NB4 (cell line): ENCODE results near the gene EGFLAM.

ENCODE experiments used
- DNase-seq: peaks from one replicate; pipeline ENCODE4 v3.0.0; 2010; ENCODE audit warnings: low read depth
- H3K4me3 ChIP-seq: one replicate; pipeline ENCODE4 v1.5.1; 2011; ENCODE audit warnings: mild to moderate bottlenecking, low read depth, low read length, moderate library complexity
- CTCF ChIP-seq: IDR thresholded peaks from one replicate; pipeline ENCODE4 v1.5.1; 2012; ENCODE audit warnings: low read depth, low read length
- MYC ChIP-seq: IDR thresholded peaks from 2 replicates; pipeline ENCODE4 v1.6.1; 2011; ENCODE audit warnings: low read depth, low read length
- POLR2A ChIP-seq: IDR thresholded peaks from 2 replicates; pipeline ENCODE4 v1.6.1; 2011; ENCODE audit warnings: mild to moderate bottlenecking; ENCODE audit not compliant: insufficient read length; ENCODE audit errors: extremely low read depth
- TF ChIP-seq, protein P1 (sequence below): IDR thresholded peaks from 2 replicates; pipeline ENCODE4 v1.6.1; 2011; ENCODE audit warnings: low read depth, low read length

The EGFLAM gene

GRCh38 chr5:38370358-38371100 is 112.2 kb downstream of the EGFLAM start:
- H3K4me3 ChIP-seq, result no peak overlapping the region
- no peak for TF ChIP-seq POLR2A
- no peak for TF ChIP-seq MYC
- TF ChIP-seq, protein P1, sequence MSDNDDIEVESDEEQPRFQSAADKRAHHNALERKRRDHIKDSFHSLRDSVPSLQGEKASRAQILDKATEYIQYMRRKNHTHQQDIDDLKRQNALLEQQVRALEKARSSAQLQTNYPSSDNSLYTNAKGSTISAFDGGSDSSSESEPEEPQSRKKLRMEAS, result no peak
- TF ChIP-seq CTCF, result no peak
- no peak for DNase-seq

DNA sequence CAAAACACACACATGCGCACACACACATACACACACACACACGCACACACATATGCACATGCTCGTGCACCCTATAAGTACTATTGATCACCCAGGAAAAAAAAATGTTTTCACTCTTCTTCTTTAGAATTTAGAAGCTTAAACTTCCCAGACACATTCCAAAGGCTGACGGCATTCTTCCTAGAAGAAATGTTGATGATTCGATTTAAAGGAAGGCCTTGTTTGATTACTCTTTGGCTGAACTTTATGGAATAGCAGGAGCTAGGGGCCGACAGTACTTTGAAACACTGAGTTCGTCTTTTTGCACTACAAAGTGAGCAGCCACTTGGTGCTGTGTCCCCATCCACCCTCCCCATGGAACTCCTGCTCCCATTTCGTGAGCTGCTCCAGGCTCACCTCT is 113.2 kb downstream of the EGFLAM start:
- H3K4me3 ChIP-seq, result no peak overlapping the region
- no peak for DNase-seq
- TF ChIP-seq POLR2A, result no peak
- TF ChIP-seq, protein P1, result no peak
- TF ChIP-seq CTCF, result no peak
- no peak for TF ChIP-seq MYC

DNA sequence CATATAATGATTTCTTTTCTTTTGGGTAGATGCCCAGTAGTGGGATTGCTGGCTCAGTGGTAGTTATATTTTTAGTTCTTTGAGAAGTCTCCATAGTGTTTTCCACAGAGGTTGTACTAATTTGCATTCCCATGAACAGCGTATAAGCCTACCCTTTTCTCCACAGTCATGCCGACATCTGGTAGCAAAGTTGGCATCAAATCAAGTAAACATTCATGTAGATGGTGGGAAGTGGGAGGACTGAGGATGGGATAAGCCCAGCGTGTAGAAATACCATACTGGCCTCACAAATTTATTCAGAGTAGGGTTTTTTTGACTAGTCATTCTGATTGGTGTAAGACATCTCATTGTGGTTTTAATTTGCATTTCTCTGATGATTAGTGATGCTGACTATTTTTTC is 115.4 kb downstream of the EGFLAM start:
- no peak overlapping the region for H3K4me3 ChIP-seq
- no peak for TF ChIP-seq CTCF
- TF ChIP-seq POLR2A, result no peak
- no peak for TF ChIP-seq MYC
- TF ChIP-seq, protein P1, result no peak
- DNase-seq, result no peak

- H3K4me3 ChIP-seq, result no peak overlapping the region
- TF ChIP-seq, protein P1, result no peak
- TF ChIP-seq MYC (no peak), POLR2A (no peak), CTCF (no peak)
- DNase-seq, result no peak
These were observed 117.1 kb downstream of the EGFLAM start for GRCh38 chr5:38375423-38375822.

GRCh38 chr5:38376404-38376803 is 118.0 kb downstream of the EGFLAM start:
- no peak for DNase-seq
- TF ChIP-seq, protein P1, result no peak
- TF ChIP-seq POLR2A, result no peak
- no peak for TF ChIP-seq CTCF
- no peak for TF ChIP-seq MYC
- no peak overlapping the region for H3K4me3 ChIP-seq
